Measurements from ENCODE around the gene RHBDD1.

The RHBDD1 gene

DNA sequence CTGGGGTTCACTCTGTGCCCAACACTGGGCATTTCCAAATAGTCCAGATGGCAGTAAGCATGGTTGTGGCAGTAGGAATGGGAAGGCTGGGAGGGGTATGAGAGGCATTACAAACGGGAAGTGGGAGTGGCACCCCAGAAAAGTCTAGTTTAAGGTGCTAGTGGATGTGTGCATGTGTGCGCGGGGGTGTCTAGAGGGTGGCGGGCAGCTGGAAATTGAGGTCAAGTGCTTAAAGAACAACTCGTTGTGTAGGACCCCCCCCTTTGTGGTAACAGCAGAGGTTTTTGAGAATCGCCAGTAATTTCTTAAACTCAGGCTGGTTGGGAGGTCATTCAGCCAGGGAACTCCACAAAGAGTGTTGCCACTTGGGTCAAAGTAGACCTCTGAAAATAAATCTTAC is 69.9 kb downstream of the RHBDD1 start:
- Mint-ChIP-seq H3K4me1 (peaks cover 49% of the 10 kb centered on the region), H3K27ac (no peak overlapping the region), H3K9me3 (no peaks in the 10 kb centered on the region), H3K36me3 (peaks cover 20% of the 10 kb centered on the region), H3K4me3 (no peak overlapping the region), H3K27me3 (no peaks in the 10 kb centered on the region)

GRCh38 chr2:226906163-226906693 is 70.4 kb downstream of the RHBDD1 start:
- Mint-ChIP-seq H3K36me3 (peaks cover 24% of the 10 kb centered on the region), H3K4me3 (no peak overlapping the region), H3K27me3 (no peaks in the 10 kb centered on the region), H3K4me1 (peaks cover 44% of the 10 kb centered on the region), H3K27ac (no peak overlapping the region), H3K9me3 (no peaks in the 10 kb centered on the region)

GRCh38 chr2:226909126-226909525 is 73.3 kb downstream of the RHBDD1 start:
- no peak overlapping the region for H3K4me3 Mint-ChIP-seq
- H3K27me3 Mint-ChIP-seq: no peaks in the 10 kb centered on the region
- H3K4me1 Mint-ChIP-seq: peaks cover 22% of the 10 kb centered on the region
- H3K27ac Mint-ChIP-seq: no peak overlapping the region
- no peaks in the 10 kb centered on the region for H3K9me3 Mint-ChIP-seq
- peaks cover 35% of the 10 kb centered on the region for H3K36me3 Mint-ChIP-seq

- H3K27ac Mint-ChIP-seq: no peak overlapping the region
- H3K9me3 Mint-ChIP-seq: no peaks in the 10 kb centered on the region
- peaks cover 33% of the 10 kb centered on the region for H3K36me3 Mint-ChIP-seq
- H3K4me1 Mint-ChIP-seq: peaks cover 17% of the 10 kb centered on the region
- H3K27me3 Mint-ChIP-seq: no peaks in the 10 kb centered on the region
- no peak overlapping the region for H3K4me3 Mint-ChIP-seq
Observed at GRCh38 chr2:226909836-226910235, 74.0 kb downstream of the RHBDD1 start.

DNA sequence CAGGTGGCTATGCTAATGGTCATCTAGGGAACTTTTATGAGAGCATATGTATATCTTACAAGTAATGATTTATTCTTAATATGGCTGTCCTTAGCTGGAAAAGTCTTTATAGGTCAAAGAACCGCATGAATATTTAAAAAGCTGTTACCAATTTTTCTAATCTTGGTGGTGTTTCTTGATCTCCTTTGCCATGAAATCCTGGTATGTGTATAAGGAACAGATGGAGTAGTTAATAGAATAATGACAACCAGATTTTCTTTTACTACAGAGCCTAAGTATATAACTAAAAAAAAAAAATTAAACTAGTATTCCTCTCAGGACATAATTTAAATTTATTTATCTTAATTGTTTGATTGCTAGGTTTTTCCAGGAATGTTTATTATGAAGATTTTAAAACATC is 74.5 kb downstream of the RHBDD1 start:
- Mint-ChIP-seq H3K9me3 (no peaks in the 10 kb centered on the region), H3K4me1 (peaks cover 17% of the 10 kb centered on the region), H3K4me3 (no peak overlapping the region), H3K27me3 (no peaks in the 10 kb centered on the region), H3K27ac (no peak overlapping the region), H3K36me3 (peaks cover 34% of the 10 kb centered on the region)

DNA sequence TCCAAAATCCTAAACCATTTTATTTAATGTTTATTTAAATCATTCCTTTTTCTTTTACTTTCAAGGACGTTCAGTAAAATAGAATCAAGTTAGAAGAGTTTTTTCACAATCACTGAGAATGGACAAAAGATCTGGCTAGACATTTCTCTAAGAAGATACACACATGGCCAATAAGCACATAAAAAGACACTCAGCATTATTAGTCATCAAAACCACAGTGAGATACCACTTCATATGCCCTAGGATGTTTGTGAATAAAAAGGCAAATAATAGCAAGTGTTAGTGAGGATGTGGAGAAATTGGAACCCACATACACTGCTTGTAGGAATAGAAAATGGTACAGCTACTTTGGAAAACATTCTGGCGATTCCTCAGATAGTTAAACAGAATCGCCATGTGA is 76.1 kb downstream of the RHBDD1 start:
- H3K4me3 Mint-ChIP-seq: no peak overlapping the region
- H3K27me3 Mint-ChIP-seq: no peaks in the 10 kb centered on the region
- H3K9me3 Mint-ChIP-seq: no peaks in the 10 kb centered on the region
- no peak overlapping the region for H3K27ac Mint-ChIP-seq
- peaks cover 21% of the 10 kb centered on the region for H3K4me1 Mint-ChIP-seq
- H3K36me3 Mint-ChIP-seq: peaks cover 38% of the 10 kb centered on the region

DNA sequence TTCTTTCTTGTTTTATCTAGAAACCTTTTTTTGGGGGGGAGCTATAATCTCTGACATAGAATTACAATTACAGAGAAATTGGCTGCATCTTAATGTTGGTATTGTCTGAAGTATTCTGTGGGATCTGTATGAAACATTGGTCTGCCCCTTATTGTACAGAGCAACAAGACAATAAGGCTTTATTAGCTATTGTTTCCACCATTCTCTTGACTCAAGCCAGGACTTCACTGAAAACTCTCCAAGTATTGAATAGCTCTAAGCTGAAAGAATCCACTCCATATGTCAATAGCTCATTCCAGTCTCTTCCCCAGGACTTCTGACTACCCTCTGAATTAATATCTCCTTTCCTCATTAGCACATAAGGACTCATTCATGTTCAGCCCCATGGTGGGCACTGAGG is 77.8 kb downstream of the RHBDD1 start:
- H3K9me3 Mint-ChIP-seq: no peaks in the 10 kb centered on the region
- H3K36me3 Mint-ChIP-seq: peaks cover 41% of the 10 kb centered on the region
- H3K4me1 Mint-ChIP-seq: peaks cover 25% of the 10 kb centered on the region

DNA sequence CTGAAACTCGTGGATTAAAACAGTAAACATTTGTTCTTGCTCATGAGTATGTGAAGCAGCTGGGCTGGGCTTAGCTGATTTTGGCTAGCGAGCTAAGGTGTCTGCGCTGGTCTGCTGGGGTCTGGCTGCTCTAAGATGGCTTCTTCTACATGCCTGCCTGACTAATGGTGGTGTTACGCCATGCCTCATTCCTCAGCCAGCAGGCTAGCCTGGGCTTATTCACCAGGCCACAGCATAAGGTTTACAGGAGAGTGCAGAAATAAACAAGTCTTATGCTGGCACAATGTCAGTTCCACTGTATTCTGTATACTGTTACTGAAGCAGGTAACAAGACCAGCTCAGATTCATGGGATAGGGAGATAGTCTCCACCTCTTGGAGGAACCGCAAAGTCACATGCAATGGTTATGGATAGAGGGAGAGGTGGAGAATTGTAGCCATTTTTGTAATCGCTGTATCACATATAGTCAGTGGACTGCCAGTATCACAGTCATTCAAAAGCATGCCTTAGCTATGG is 80.0 kb downstream of the RHBDD1 start:
- H3K27ac Mint-ChIP-seq: no peak overlapping the region
- H3K36me3 Mint-ChIP-seq: peaks cover 47% of the 10 kb centered on the region

More for the DNA sequence above, 77.8 kb downstream of the RHBDD1 start:
- H3K27me3 Mint-ChIP-seq: no peaks in the 10 kb centered on the region
- H3K27ac Mint-ChIP-seq: no peak overlapping the region
- H3K4me3 Mint-ChIP-seq: no peak overlapping the region

GRCh38 chr2:226916669-226917068 is 80.8 kb downstream of the RHBDD1 start:
- no peaks in the 10 kb centered on the region for H3K27me3 Mint-ChIP-seq
- H3K4me3 Mint-ChIP-seq: no peak overlapping the region
- peaks cover 7% of the 10 kb centered on the region for H3K9me3 Mint-ChIP-seq
- peaks cover 44% of the 10 kb centered on the region for H3K4me1 Mint-ChIP-seq
- H3K36me3 Mint-ChIP-seq: peaks cover 48% of the 10 kb centered on the region
- H3K27ac Mint-ChIP-seq: peak overlapping the region; percentile 63

More for the DNA sequence above, 80.0 kb downstream of the RHBDD1 start:
- Mint-ChIP-seq H3K9me3 (peaks cover under 1% of the 10 kb centered on the region), H3K27me3 (no peaks in the 10 kb centered on the region), H3K4me1 (peaks cover 38% of the 10 kb centered on the region), H3K4me3 (no peak overlapping the region)

DNA sequence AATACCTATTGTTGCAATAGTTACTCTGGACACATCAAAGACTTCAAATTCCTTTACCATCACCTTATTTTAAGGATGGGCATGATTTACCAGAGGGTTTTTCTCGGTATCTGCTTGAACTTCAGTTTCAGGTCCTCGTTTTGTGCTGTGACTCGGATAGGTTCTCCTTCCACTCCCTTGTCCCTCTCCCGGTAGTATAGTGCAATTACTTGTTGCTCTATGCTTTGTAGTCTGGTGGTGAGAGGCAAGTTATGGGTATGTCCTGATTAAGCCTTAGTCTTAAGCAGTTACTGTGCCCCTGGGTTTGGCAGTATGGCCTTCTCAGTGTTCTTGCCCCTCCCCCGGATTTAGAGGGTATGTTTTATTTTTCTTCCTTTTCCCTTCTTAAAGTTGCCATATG is 96.6 kb downstream of the RHBDD1 start:
- Mint-ChIP-seq H3K9me3 (no peaks in the 10 kb centered on the region), H3K36me3 (peaks cover 33% of the 10 kb centered on the region), H3K27ac (no peak overlapping the region), H3K4me3 (no peak overlapping the region), H3K4me1 (no peaks in the 10 kb centered on the region), H3K27me3 (no peaks in the 10 kb centered on the region)

DNA sequence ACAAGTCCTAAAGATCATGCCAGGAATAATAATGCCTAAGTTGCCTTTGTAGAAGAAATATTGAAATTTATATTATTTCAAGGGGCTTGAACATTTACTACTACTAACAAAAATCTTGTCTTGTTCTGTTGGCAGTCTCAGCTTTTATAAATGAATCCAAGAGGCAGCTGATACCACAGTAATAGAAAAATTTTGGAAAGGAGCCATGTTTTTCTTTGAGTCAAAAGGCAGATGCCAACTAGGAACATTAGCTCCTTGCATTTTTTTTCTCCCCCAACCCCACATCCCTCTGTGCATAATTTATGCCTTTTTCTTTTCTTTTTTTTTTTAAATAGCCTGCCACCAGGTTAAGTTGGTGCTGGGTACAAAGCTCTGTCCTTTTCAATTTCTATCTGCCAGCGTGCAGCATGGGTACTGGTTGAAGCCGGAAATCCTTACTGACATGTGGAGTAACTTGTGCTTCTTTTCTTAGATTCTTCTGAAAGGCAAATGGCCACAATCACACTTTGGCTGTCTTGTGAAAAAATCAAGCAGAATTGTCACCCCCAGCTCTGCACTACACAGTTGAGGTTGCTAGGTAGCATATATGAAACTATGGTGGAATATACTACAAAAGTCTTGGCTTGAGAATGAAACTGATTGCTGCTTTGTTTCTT is 98.8 kb downstream of the RHBDD1 start:
- Mint-ChIP-seq H3K9me3 (no peaks in the 10 kb centered on the region), H3K36me3 (peaks cover 31% of the 10 kb centered on the region), H3K4me1 (no peaks in the 10 kb centered on the region), H3K27ac (no peak overlapping the region), H3K4me3 (no peak overlapping the region), H3K27me3 (no peaks in the 10 kb centered on the region)

GRCh38 chr2:226943862-226944620 is 108.2 kb downstream of the RHBDD1 start:
- Mint-ChIP-seq H3K36me3 (peaks cover 24% of the 10 kb centered on the region), H3K4me1 (no peaks in the 10 kb centered on the region), H3K9me3 (peaks cover 5% of the 10 kb centered on the region), H3K4me3 (no peak overlapping the region), H3K27ac (no peak overlapping the region), H3K27me3 (no peaks in the 10 kb centered on the region)

DNA sequence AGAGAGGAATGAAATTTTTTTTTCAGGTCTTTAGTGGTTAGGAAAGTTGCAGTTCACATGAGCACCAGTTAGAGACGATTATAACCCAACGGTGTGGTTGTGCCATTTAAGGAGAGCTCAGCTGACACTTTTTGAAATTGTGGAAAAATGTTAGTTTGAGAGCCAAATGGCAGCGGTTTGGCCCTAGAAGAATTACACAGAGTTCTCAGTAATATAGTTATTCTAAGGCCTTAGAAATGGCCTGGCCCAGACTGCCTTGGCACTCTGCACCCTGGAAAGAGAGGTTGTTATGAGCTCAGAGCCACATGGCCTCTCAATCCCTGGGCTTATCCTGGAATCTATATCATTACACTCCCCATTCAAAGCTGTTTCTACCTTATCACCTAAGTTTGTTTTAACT is 117.4 kb downstream of the RHBDD1 start:
- Mint-ChIP-seq H3K4me1 (peaks cover 24% of the 10 kb centered on the region), H3K4me3 (no peak overlapping the region), H3K36me3 (peaks cover 44% of the 10 kb centered on the region), H3K27ac (no peak overlapping the region), H3K27me3 (no peaks in the 10 kb centered on the region), H3K9me3 (peaks cover 13% of the 10 kb centered on the region)

- Mint-ChIP-seq H3K27me3 (no peaks in the 10 kb centered on the region), H3K4me1 (peaks cover 24% of the 10 kb centered on the region), H3K9me3 (peaks cover 13% of the 10 kb centered on the region), H3K36me3 (peaks cover 48% of the 10 kb centered on the region), H3K27ac (no peak overlapping the region), H3K4me3 (no peak overlapping the region)
Observed at GRCh38 chr2:226953826-226954225, 118.0 kb downstream of the RHBDD1 start.

- Mint-ChIP-seq H3K4me3 (no peak overlapping the region), H3K4me1 (peaks cover 19% of the 10 kb centered on the region), H3K36me3 (peaks cover 42% of the 10 kb centered on the region), H3K27me3 (no peaks in the 10 kb centered on the region), H3K9me3 (peaks cover 13% of the 10 kb centered on the region), H3K27ac (no peak overlapping the region)
Observed at GRCh38 chr2:226956659-226957058, 120.8 kb downstream of the RHBDD1 start.

GRCh38 chr2:226959418-226959817 is 123.6 kb downstream of the RHBDD1 start:
- peaks cover 40% of the 10 kb centered on the region for H3K36me3 Mint-ChIP-seq
- H3K9me3 Mint-ChIP-seq: peaks cover 11% of the 10 kb centered on the region
- H3K4me1 Mint-ChIP-seq: no peaks in the 10 kb centered on the region
- no peak overlapping the region for H3K4me3 Mint-ChIP-seq
- no peak overlapping the region for H3K27ac Mint-ChIP-seq
- H3K27me3 Mint-ChIP-seq: no peaks in the 10 kb centered on the region
